Osteocyte (in vitro differentiated cells): ENCODE results near the gene ZFYVE9. TPM values are rescaled to one million over a fixed set of nuclear protein-coding genes. Genes with fewer than 3 reads are reported as not detected.

ENCODE experiments used
- DNase-seq: peaks from one replicate; pipeline ENCODE4 v3.0.0; 2021; ENCODE audit warnings: mixed read lengths; ENCODE audit not compliant: unreplicated experiment; ENCODE audit errors: extremely low spot score
- H3K27ac Mint-ChIP-seq: one replicate; pipeline ENCODE4 v1.8.0; 2021; ENCODE audit warnings: mild to moderate bottlenecking, mixed read lengths; ENCODE audit not compliant: unreplicated experiment
- H3K27me3 Mint-ChIP-seq: one replicate; pipeline ENCODE4 v1.8.0; 2021; ENCODE audit warnings: mixed read lengths; ENCODE audit not compliant: unreplicated experiment
- H3K36me3 Mint-ChIP-seq: one replicate; pipeline ENCODE4 v1.8.0; 2021; ENCODE audit warnings: mixed read lengths; ENCODE audit not compliant: unreplicated experiment
- H3K4me1 Mint-ChIP-seq: one replicate; pipeline ENCODE4 v1.8.0; 2021; ENCODE audit warnings: mixed read lengths; ENCODE audit not compliant: unreplicated experiment
- H3K4me3 Mint-ChIP-seq: one replicate; pipeline ENCODE4 v1.8.0; 2021; ENCODE audit warnings: mild to moderate bottlenecking, moderate library complexity, mixed read lengths; ENCODE audit not compliant: unreplicated experiment
- H3K9me3 Mint-ChIP-seq: one replicate; pipeline ENCODE4 v1.8.0; 2021; ENCODE audit warnings: mixed read lengths; ENCODE audit not compliant: unreplicated experiment
- CTCF ChIP-seq: fragments of 200-600 bp; sonication (generic); IDR thresholded peaks from 2 replicates; pipeline ENCODE4 v1.5.0; 2021; ENCODE audit warnings: antibody characterized with exemption, mild to moderate bottlenecking, moderate library complexity
- total RNA-seq: library from RNA; stranded (reverse); gene quantifications from 2 replicates; pipeline ENCODE4 v1.2.1, GENCODE V29; 2021

The ZFYVE9 gene
- total RNA-seq, 1 donor from 2014 or later: 25.9 TPM

- DNase-seq: no peak
- H3K9me3 Mint-ChIP-seq: no peaks in the 10 kb centered on the region
- TF ChIP-seq CTCF: no peak
- H3K36me3 Mint-ChIP-seq: peaks cover 58% of the 10 kb centered on the region
- no peak overlapping the region for H3K27ac Mint-ChIP-seq
- no peak overlapping the region for H3K4me3 Mint-ChIP-seq
- H3K4me1 Mint-ChIP-seq: peaks cover 2% of the 10 kb centered on the region
- H3K27me3 Mint-ChIP-seq: no peaks in the 10 kb centered on the region
Measured at GRCh38 chr1:52358851-52359497, 217.1 kb downstream of the ZFYVE9 start.

GRCh38 chr1:52359676-52360594 is 218.0 kb downstream of the ZFYVE9 start:
- peaks cover 54% of the 10 kb centered on the region for H3K36me3 Mint-ChIP-seq
- no peak overlapping the region for H3K4me3 Mint-ChIP-seq
- H3K4me1 Mint-ChIP-seq: peaks cover 10% of the 10 kb centered on the region
- no peak for TF ChIP-seq CTCF
- H3K9me3 Mint-ChIP-seq: no peaks in the 10 kb centered on the region
- no peaks in the 10 kb centered on the region for H3K27me3 Mint-ChIP-seq
- no peak overlapping the region for H3K27ac Mint-ChIP-seq
- DNase-seq: no peak

- no peaks in the 10 kb centered on the region for H3K9me3 Mint-ChIP-seq
- TF ChIP-seq CTCF: no peak
- no peak for DNase-seq
- no peak overlapping the region for H3K27ac Mint-ChIP-seq
- H3K4me3 Mint-ChIP-seq: no peak overlapping the region
- H3K27me3 Mint-ChIP-seq: no peaks in the 10 kb centered on the region
- peaks cover 13% of the 10 kb centered on the region for H3K4me1 Mint-ChIP-seq
- peaks cover 48% of the 10 kb centered on the region for H3K36me3 Mint-ChIP-seq
Measured at GRCh38 chr1:52360595-52360968, 218.7 kb downstream of the ZFYVE9 start.

- peaks cover 22% of the 10 kb centered on the region for H3K36me3 Mint-ChIP-seq
- TF ChIP-seq CTCF: peak; percentile 8
- H3K27me3 Mint-ChIP-seq: no peaks in the 10 kb centered on the region
- peaks cover 24% of the 10 kb centered on the region for H3K4me1 Mint-ChIP-seq
- peak overlapping the region; percentile 98 for H3K27ac Mint-ChIP-seq
- no peaks in the 10 kb centered on the region for H3K9me3 Mint-ChIP-seq
- peak overlapping the region; percentile 93 for H3K4me3 Mint-ChIP-seq
- DNase-seq: no peak
Measured at GRCh38 chr1:52364235-52364839, 222.4 kb downstream of the ZFYVE9 start.
